Measurements from ENCODE around the gene CXCL16. TPM values are rescaled to one million over a fixed set of nuclear protein-coding genes. Genes with fewer than 3 reads are reported as not detected.
"Not testable (repeated sequence)": the region's sequence is repeated elsewhere in the genome, so short reads cannot be mapped to it uniquely, and the experiment has no call there.

Gene CXCL16
- total RNA-seq, 1 experiment from 2014 or later: 2.2 TPM

- no peak overlapping the region for H3K9ac ChIP-seq (ENCODE audit: low read length)
- peaks cover 85% of the 10 kb centered on the region for H3K79me2 ChIP-seq (ENCODE audit: low read length)
- no peaks in the 10 kb centered on the region for H3K27me3 ChIP-seq (ENCODE audit: low read length)
- DNase-seq: no peak
- 0 out of 2 replicates have a peak, but pooled peaks cover 8% of the 10 kb centered on the region for H4K20me1 ChIP-seq (ENCODE audit: insufficient read depth, low read depth, low read length)
- H3K36me3 ChIP-seq (ENCODE audit: insufficient read depth, low read length): peaks cover 36% of the 10 kb centered on the region
- H3K4me2 ChIP-seq (ENCODE audit: low read depth, low read length, poor library complexity, severe bottlenecking): no peak overlapping the region
- H3K4me3 ChIP-seq (ENCODE audit: low read length): no peak overlapping the region
- no peaks in the 10 kb centered on the region for H3K9me2 ChIP-seq (replicated peaks; ENCODE audit: insufficient read depth, low read length)
- H2AFZ ChIP-seq (ENCODE audit: low read length): no peak overlapping the region
- H3K9me3 ChIP-seq (ENCODE audit: low read length): no peaks in the 10 kb centered on the region
- H3K4me1 ChIP-seq (ENCODE audit: low read length): no peaks in the 10 kb centered on the region
- no peak overlapping the region for H3K27ac ChIP-seq (ENCODE audit: low read length)
Observed at GRCh38 chr17:4690745-4691144, 49.0 kb downstream of the CXCL16 start.

- not testable (repeated sequence) for H3K27me3 ChIP-seq (ENCODE audit: low read length); H3K4me3 ChIP-seq (ENCODE audit: low read length); H3K9ac ChIP-seq (ENCODE audit: low read length); DNase-seq; H3K4me2 ChIP-seq (ENCODE audit: low read depth, low read length, poor library complexity, severe bottlenecking); H3K9me2 ChIP-seq (replicated peaks; ENCODE audit: insufficient read depth, low read length); H2AFZ ChIP-seq (ENCODE audit: low read length); H4K20me1 ChIP-seq (ENCODE audit: insufficient read depth, low read depth, low read length); H3K9me3 ChIP-seq (ENCODE audit: low read length); H3K4me1 ChIP-seq (ENCODE audit: low read length); H3K27ac ChIP-seq (ENCODE audit: low read length)
- Histone ChIP-seq H3K79me2 (ENCODE audit: low read length) (peaks cover 83% of the 10 kb centered on the region), H3K36me3 (ENCODE audit: insufficient read depth, low read length) (peaks cover 36% of the 10 kb centered on the region)
Observed at GRCh38 chr17:4689872-4690271, 49.9 kb downstream of the CXCL16 start.

GRCh38 chr17:4683739-4684138, 56.0 kb downstream of the CXCL16 start:
- not testable (repeated sequence) for H3K9me2 ChIP-seq (replicated peaks; ENCODE audit: insufficient read depth, low read length); H3K9me3 ChIP-seq (ENCODE audit: low read length); H2AFZ ChIP-seq (ENCODE audit: low read length); DNase-seq; H3K4me3 ChIP-seq (ENCODE audit: low read length); H4K20me1 ChIP-seq (ENCODE audit: insufficient read depth, low read depth, low read length); H3K27ac ChIP-seq (ENCODE audit: low read length); H3K9ac ChIP-seq (ENCODE audit: low read length); H3K4me2 ChIP-seq (ENCODE audit: low read depth, low read length, poor library complexity, severe bottlenecking); H3K4me1 ChIP-seq (ENCODE audit: low read length); H3K27me3 ChIP-seq (ENCODE audit: low read length)
- Histone ChIP-seq H3K79me2 (ENCODE audit: low read length) (peaks cover 42% of the 10 kb centered on the region), H3K36me3 (ENCODE audit: insufficient read depth, low read length) (peaks cover 46% of the 10 kb centered on the region)

Other genes starting within 250 kb of the CXCL16 start
- not detected in 2 replicates for gene SPNS2, start 241.0 kb downstream of the CXCL16 start, total RNA-seq (2014; rRNA removed; shearing (Covaris generic); ENCODE audit: low replicate concordance)
- 48.2 and 76.6 TPM in 2 replicates for gene MYBBP1A, start 184.5 kb downstream of the CXCL16 start, total RNA-seq (2014; rRNA removed; shearing (Covaris generic); ENCODE audit: low replicate concordance)
- not detected in 2 replicates for gene GGT6, start 179.4 kb downstream of the CXCL16 start, total RNA-seq (2014; rRNA removed; shearing (Covaris generic); ENCODE audit: low replicate concordance)
- 0.45 TPM in 1 of 2 replicates, not detected in the other for gene SMTNL2, start 155.4 kb downstream of the CXCL16 start, total RNA-seq (2014; rRNA removed; shearing (Covaris generic); ENCODE audit: low replicate concordance)
- 0.72 and 1.5 TPM in 2 replicates for gene ALOX15, start 98.2 kb downstream of the CXCL16 start, total RNA-seq (2014; rRNA removed; shearing (Covaris generic); ENCODE audit: low replicate concordance)
- 27.7 and 34.6 TPM in 2 replicates for gene PELP1, start 35.8 kb downstream of the CXCL16 start, total RNA-seq (2014; rRNA removed; shearing (Covaris generic); ENCODE audit: low replicate concordance)
- 19.1 and 53.9 TPM in 2 replicates for gene ARRB2, start 29.3 kb downstream of the CXCL16 start, total RNA-seq (2014; rRNA removed; shearing (Covaris generic); ENCODE audit: low replicate concordance)
- 20.3 and 21.0 TPM in 2 replicates for gene MED11, start 8.5 kb downstream of the CXCL16 start, total RNA-seq (2014; rRNA removed; shearing (Covaris generic); ENCODE audit: low replicate concordance)
- gene ZMYND15, start 95 bp downstream of the CXCL16 start, total RNA-seq (2014; rRNA removed; shearing (Covaris generic); ENCODE audit: low replicate concordance): not detected in 2 replicates
- gene TM4SF5, start 32.0 kb upstream of the CXCL16 start, total RNA-seq (2014; rRNA removed; shearing (Covaris generic); ENCODE audit: low replicate concordance): not detected in 2 replicates
- not detected in 2 replicates for gene VMO1, start 46.4 kb upstream of the CXCL16 start, total RNA-seq (2014; rRNA removed; shearing (Covaris generic); ENCODE audit: low replicate concordance)
- not detected in 2 replicates for gene GLTPD2, start 49.0 kb upstream of the CXCL16 start, total RNA-seq (2014; rRNA removed; shearing (Covaris generic); ENCODE audit: low replicate concordance)
- 118 and 168 TPM in 2 replicates for gene PSMB6, start 56.2 kb upstream of the CXCL16 start, total RNA-seq (2014; rRNA removed; shearing (Covaris generic); ENCODE audit: low replicate concordance)
- gene PLD2, start 67.2 kb upstream of the CXCL16 start, total RNA-seq (2014; rRNA removed; shearing (Covaris generic); ENCODE audit: low replicate concordance): 13.1 and 23.3 TPM in 2 replicates
- gene MINK1, start 93.4 kb upstream of the CXCL16 start, total RNA-seq (2014; rRNA removed; shearing (Covaris generic); ENCODE audit: low replicate concordance): 28.7 and 56.6 TPM in 2 replicates
- 0.26 and 0.43 TPM in 2 replicates for gene C17orf107, start 159.6 kb upstream of the CXCL16 start, total RNA-seq (2014; rRNA removed; shearing (Covaris generic); ENCODE audit: low replicate concordance)
- 0.11 and 0.22 TPM in 2 replicates for gene CHRNE, start 163.2 kb upstream of the CXCL16 start, total RNA-seq (2014; rRNA removed; shearing (Covaris generic); ENCODE audit: low replicate concordance)
- not detected in 2 replicates for gene GP1BA, start 192.3 kb upstream of the CXCL16 start, total RNA-seq (2014; rRNA removed; shearing (Covaris generic); ENCODE audit: low replicate concordance)
- gene SLC25A11, start 200.1 kb upstream of the CXCL16 start, total RNA-seq (2014; rRNA removed; shearing (Covaris generic); ENCODE audit: low replicate concordance): 79.0 and 79.1 TPM in 2 replicates
- 49.9 and 50.5 TPM in 2 replicates for gene RNF167, start 200.3 kb upstream of the CXCL16 start, total RNA-seq (2014; rRNA removed; shearing (Covaris generic); ENCODE audit: low replicate concordance)
- gene PFN1, start 208.6 kb upstream of the CXCL16 start, total RNA-seq (2014; rRNA removed; shearing (Covaris generic); ENCODE audit: low replicate concordance): 748 and 1,567 TPM in 2 replicates
- 31.1 and 31.6 TPM in 2 replicates for gene ENO3, start 211.2 kb upstream of the CXCL16 start, total RNA-seq (2014; rRNA removed; shearing (Covaris generic); ENCODE audit: low replicate concordance)
- 24.6 and 40.7 TPM in 2 replicates for gene SPAG7, start 227.9 kb upstream of the CXCL16 start, total RNA-seq (2014; rRNA removed; shearing (Covaris generic); ENCODE audit: low replicate concordance)
- 9.5 and 15.6 TPM in 2 replicates for gene CAMTA2, start 247.7 kb upstream of the CXCL16 start, total RNA-seq (2014; rRNA removed; shearing (Covaris generic); ENCODE audit: low replicate concordance)

All from Karpas-422 (cell line).